Liver (tissue), 9 donors: Measurements from ENCODE around the gene ATP2B1. TPM values are rescaled to one million over a fixed set of nuclear protein-coding genes. Genes with fewer than 3 reads are reported as not detected.

Source experiments
- DNase-seq: peaks from one replicate; pipeline ENCODE4 v3.0.0-alpha.2; 2017; ENCODE audit warnings: low spot score
- H3K27ac ChIP-seq, 2 donors: one replicate each; pipeline ENCODE4 v1.7.0; 2013; ENCODE audit warnings: inconsistent platforms in 2 of 2, low read length in 2 of 2, control low read depth in 1 of 2, low read depth in 1 of 2, mild to moderate bottlenecking in 1 of 2
- H3K27me3 ChIP-seq, 4 donors: one replicate each; pipeline versions ENCODE4 v1.6.1 to v1.7.0; 2013; ENCODE audit warnings: low read length in 3 of 4, inconsistent platforms in 1 of 4, mild to moderate bottlenecking in 1 of 4, moderate library complexity in 1 of 4; ENCODE audit not compliant: control insufficient read depth in 4 of 4, insufficient read depth in 4 of 4
- H3K36me3 ChIP-seq, 4 donors: one replicate each; pipeline versions ENCODE4 v1.6.1 to v1.7.0; 2013; ENCODE audit warnings: low read length in 3 of 4, mild to moderate bottlenecking in 3 of 4, low read depth in 1 of 4, moderate library complexity in 1 of 4; ENCODE audit not compliant: control insufficient read depth in 4 of 4, insufficient read depth in 3 of 4
- H3K4me1 ChIP-seq, 4 donors: one replicate each; pipeline versions ENCODE4 v1.6.1 to v1.7.0; 2013; ENCODE audit warnings: low read length in 3 of 4, mild to moderate bottlenecking in 3 of 4, moderate library complexity in 1 of 4; ENCODE audit not compliant: control insufficient read depth in 4 of 4, insufficient read depth in 4 of 4
- H3K4me3 ChIP-seq, 3 donors: one replicate each; pipeline versions ENCODE4 v1.6.1 to v1.7.0; 2013; ENCODE audit warnings: low read length in 3 of 3, control low read depth in 1 of 3, low read depth in 1 of 3, mild to moderate bottlenecking in 1 of 3
- H3K9ac ChIP-seq, 2 donors: one replicate each; pipeline ENCODE4 v1.7.0; 2013; ENCODE audit warnings: low read length in 2 of 2, mild to moderate bottlenecking in 2 of 2, moderate library complexity in 2 of 2, control low read depth in 1 of 2, low read depth in 1 of 2
- H3K9me3 ChIP-seq, 4 donors: one replicate each; pipeline versions ENCODE4 v1.6.1 to v1.7.0; 2013; ENCODE audit warnings: low read length in 3 of 4; ENCODE audit not compliant: control insufficient read depth in 4 of 4
- ATF3 ChIP-seq: IDR thresholded peaks from 2 replicates; pipeline ENCODE4 v1.6.1; 2016; ENCODE audit warnings: antibody characterized with exemption
- CTCF ChIP-seq: fragments of 150-350 bp; IDR thresholded peaks from 2 replicates; pipeline ENCODE4 v1.5.1; 2017; ENCODE audit warnings: improper control_type of control experiment, low read depth, low read length; ENCODE audit not compliant: missing input control
- EGR1 ChIP-seq, 2 donors: IDR thresholded peaks; 2 replicates each; pipeline ENCODE4 v1.6.1; 2016 to 2018; ENCODE audit warnings: antibody characterized with exemption in 2 of 2, low read depth in 2 of 2
- FOXA1 ChIP-seq: IDR thresholded peaks from 2 replicates; pipeline ENCODE4 v1.6.1; 2016; ENCODE audit warnings: antibody characterized with exemption
- FOXA2 ChIP-seq: IDR thresholded peaks from 2 replicates; pipeline ENCODE4 v1.6.1; 2016; ENCODE audit warnings: antibody characterized with exemption
- GABPA ChIP-seq, 2 donors: IDR thresholded peaks in 1 of 2; conservative IDR thresholded peaks in 1 of 2; 2 replicates each; pipeline ENCODE4 v1.6.1; 2016; ENCODE audit warnings: antibody characterized with exemption in 2 of 2, mild to moderate bottlenecking in 1 of 2, moderate library complexity in 1 of 2
- HNF4A ChIP-seq, 2 donors: conservative IDR thresholded peaks; 2 replicates each; pipeline ENCODE4 v1.6.1; 2016; ENCODE audit warnings: antibody characterized with exemption in 2 of 2, mild to moderate bottlenecking in 2 of 2
- HNF4G ChIP-seq: IDR thresholded peaks from 2 replicates; pipeline ENCODE4 v1.6.1; 2016; ENCODE audit warnings: antibody characterized with exemption
- JUND ChIP-seq, 2 donors: IDR thresholded peaks; 2 replicates each; pipeline ENCODE4 v1.6.1; 2016; ENCODE audit warnings: antibody characterized with exemption in 2 of 2
- NR2F2 ChIP-seq: IDR thresholded peaks from 2 replicates; pipeline ENCODE4 v1.6.1; 2016; ENCODE audit warnings: antibody characterized with exemption
- RAD21 ChIP-seq, 2 donors: IDR thresholded peaks; 2 replicates each; pipeline ENCODE4 v1.6.1; 2016; ENCODE audit warnings: antibody characterized with exemption in 2 of 2, mild to moderate bottlenecking in 2 of 2
- RXRA ChIP-seq, 2 donors: IDR thresholded peaks; 2 replicates each; pipeline ENCODE4 v1.6.1; 2017 to 2018; ENCODE audit warnings: antibody characterized with exemption in 2 of 2, mild to moderate bottlenecking in 1 of 2
- SP1 ChIP-seq: IDR thresholded peaks from 2 replicates; pipeline ENCODE4 v1.6.1; 2018; ENCODE audit warnings: antibody characterized with exemption, mild to moderate bottlenecking
- TAF1 ChIP-seq: conservative IDR thresholded peaks from 2 replicates; pipeline ENCODE4 v1.6.1; 2016; ENCODE audit warnings: antibody characterized with exemption, mild to moderate bottlenecking
- WGBS: extraction: QIAGEN DNeasy Blood & Tissue Kit; methylation state at CpG from one replicate; pipeline ENCODE4 v1.1.7; 2013; 5-methylcytosine and 5-hydroxymethylcytosine counted together
- polyA plus RNA-seq, 2 donors: library from polyadenylated mRNA; stranded (reverse) in 1 of 2; unstranded in 1 of 2; fragments of 200-250 nt in 1 of 2; fragments of >200 nt in 1 of 2; fragmentation: Nextera tagmentation in 1 of 2; extraction: Ambion mirVana in 1 of 2; gene quantifications; one replicate each; pipeline versions ENCODE4 v1.2.1 to v1.2.3, GENCODE V29; 2013 to 2015
- total RNA-seq, 2 donors: library from RNA; depleted of rRNA; stranded (reverse); fragments of >200 nt; gene quantifications; one replicate each; pipeline ENCODE4 v1.2.3, GENCODE V29; 2014
- TF ChIP-seq, protein P1 (sequence below): IDR thresholded peaks from 2 replicates; pipeline ENCODE4 v1.6.1; 2016; ENCODE audit warnings: antibody characterized with exemption, mild to moderate bottlenecking
- TF ChIP-seq, protein P2 (sequence below): IDR thresholded peaks from 2 replicates; pipeline ENCODE4 v1.6.1; 2016; ENCODE audit warnings: antibody characterized with exemption
- TF ChIP-seq, protein P3 (sequence below): IDR thresholded peaks from 2 replicates; pipeline ENCODE4 v1.6.1; 2016; ENCODE audit warnings: antibody characterized with exemption
- donor health status: healthy.
- donor health status: healthy.
- donor health status: healthy.
- donor health status: healthy.
- donor health status: healthy.

Gene ATP2B1
- total and polyA plus RNA-seq, 4 donors, result 7.3 to 41.1 (median 22.8) TPM

- TF ChIP-seq HNF4G, result no peak
- TF ChIP-seq RXRA (IDR thresholded peaks at IDR 0.05), result no peak
- TF ChIP-seq JUND (IDR thresholded peaks at IDR 0.05), result no peak
- no peak for TF ChIP-seq GABPA (IDR thresholded peaks at IDR 0.05 in 1 of 2, conservative IDR thresholded peaks at IDR 0.05 in 1 of 2)
These were observed 98.3 kb downstream of the ATP2B1 start (continued) for GRCh38 chr12:89610366-89610765.

GRCh38 chr12:89603678-89604077, 105.0 kb downstream of the ATP2B1 start:
- no peak for DNase-seq
- Histone ChIP-seq H3K27ac (no peak overlapping the region), H3K9me3 (no peaks in the 10 kb centered on the region), H3K9ac (no peak overlapping the region), H3K4me1 (no peaks in the 10 kb centered on the region), H3K4me3 (no peak overlapping the region), H3K27me3 (no peaks in the 10 kb centered on the region), H3K36me3 (peaks cover 2 to 22% (median 12%) of the 10 kb centered on the region in 4 donors)
- TF ChIP-seq JUND (IDR thresholded peaks at IDR 0.05), result no peak
- TF ChIP-seq, protein P1, sequence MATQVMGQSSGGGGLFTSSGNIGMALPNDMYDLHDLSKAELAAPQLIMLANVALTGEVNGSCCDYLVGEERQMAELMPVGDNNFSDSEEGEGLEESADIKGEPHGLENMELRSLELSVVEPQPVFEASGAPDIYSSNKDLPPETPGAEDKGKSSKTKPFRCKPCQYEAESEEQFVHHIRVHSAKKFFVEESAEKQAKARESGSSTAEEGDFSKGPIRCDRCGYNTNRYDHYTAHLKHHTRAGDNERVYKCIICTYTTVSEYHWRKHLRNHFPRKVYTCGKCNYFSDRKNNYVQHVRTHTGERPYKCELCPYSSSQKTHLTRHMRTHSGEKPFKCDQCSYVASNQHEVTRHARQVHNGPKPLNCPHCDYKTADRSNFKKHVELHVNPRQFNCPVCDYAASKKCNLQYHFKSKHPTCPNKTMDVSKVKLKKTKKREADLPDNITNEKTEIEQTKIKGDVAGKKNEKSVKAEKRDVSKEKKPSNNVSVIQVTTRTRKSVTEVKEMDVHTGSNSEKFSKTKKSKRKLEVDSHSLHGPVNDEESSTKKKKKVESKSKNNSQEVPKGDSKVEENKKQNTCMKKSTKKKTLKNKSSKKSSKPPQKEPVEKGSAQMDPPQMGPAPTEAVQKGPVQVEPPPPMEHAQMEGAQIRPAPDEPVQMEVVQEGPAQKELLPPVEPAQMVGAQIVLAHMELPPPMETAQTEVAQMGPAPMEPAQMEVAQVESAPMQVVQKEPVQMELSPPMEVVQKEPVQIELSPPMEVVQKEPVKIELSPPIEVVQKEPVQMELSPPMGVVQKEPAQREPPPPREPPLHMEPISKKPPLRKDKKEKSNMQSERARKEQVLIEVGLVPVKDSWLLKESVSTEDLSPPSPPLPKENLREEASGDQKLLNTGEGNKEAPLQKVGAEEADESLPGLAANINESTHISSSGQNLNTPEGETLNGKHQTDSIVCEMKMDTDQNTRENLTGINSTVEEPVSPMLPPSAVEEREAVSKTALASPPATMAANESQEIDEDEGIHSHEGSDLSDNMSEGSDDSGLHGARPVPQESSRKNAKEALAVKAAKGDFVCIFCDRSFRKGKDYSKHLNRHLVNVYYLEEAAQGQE, result no peak
- no peak for TF ChIP-seq TAF1
- TF ChIP-seq NR2F2, result no peak
- no peak for TF ChIP-seq EGR1 (IDR thresholded peaks at IDR 0.05; ENCODE audit: low read depth in 2 of 2)
- TF ChIP-seq, protein P2, sequence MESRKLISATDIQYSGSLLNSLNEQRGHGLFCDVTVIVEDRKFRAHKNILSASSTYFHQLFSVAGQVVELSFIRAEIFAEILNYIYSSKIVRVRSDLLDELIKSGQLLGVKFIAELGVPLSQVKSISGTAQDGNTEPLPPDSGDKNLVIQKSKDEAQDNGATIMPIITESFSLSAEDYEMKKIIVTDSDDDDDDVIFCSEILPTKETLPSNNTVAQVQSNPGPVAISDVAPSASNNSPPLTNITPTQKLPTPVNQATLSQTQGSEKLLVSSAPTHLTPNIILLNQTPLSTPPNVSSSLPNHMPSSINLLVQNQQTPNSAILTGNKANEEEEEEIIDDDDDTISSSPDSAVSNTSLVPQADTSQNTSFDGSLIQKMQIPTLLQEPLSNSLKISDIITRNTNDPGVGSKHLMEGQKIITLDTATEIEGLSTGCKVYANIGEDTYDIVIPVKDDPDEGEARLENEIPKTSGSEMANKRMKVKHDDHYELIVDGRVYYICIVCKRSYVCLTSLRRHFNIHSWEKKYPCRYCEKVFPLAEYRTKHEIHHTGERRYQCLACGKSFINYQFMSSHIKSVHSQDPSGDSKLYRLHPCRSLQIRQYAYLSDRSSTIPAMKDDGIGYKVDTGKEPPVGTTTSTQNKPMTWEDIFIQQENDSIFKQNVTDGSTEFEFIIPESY, result no peak
- TF ChIP-seq HNF4A (conservative IDR thresholded peaks at IDR 0.05), result no peak
- TF ChIP-seq ATF3, result no peak
- no peak for TF ChIP-seq FOXA2
- TF ChIP-seq, protein P3, sequence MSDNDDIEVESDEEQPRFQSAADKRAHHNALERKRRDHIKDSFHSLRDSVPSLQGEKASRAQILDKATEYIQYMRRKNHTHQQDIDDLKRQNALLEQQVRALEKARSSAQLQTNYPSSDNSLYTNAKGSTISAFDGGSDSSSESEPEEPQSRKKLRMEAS, result no peak
- TF ChIP-seq HNF4G, result no peak
- no peak for TF ChIP-seq FOXA1
- 98% methylated on average over 5 of the region's 5 CpGs for WGBS

GRCh38 chr12:89597770-89598169, 110.9 kb downstream of the ATP2B1 start:
- H3K4me3 ChIP-seq, result no peak overlapping the region
- no peaks in the 10 kb centered on the region for H3K9me3 ChIP-seq
- no peak for DNase-seq
- H3K9ac ChIP-seq, result no peak overlapping the region
- 54% methylated on average over 1 of the region's 1 CpG for WGBS
- H3K27me3 ChIP-seq, result no peaks in the 10 kb centered on the region
- H3K27ac ChIP-seq, result no peak overlapping the region
- TF ChIP-seq HNF4A (conservative IDR thresholded peaks at IDR 0.05), result no peak
- TF ChIP-seq EGR1 (IDR thresholded peaks at IDR 0.05; ENCODE audit: low read depth in 2 of 2), result no peak
- TF ChIP-seq TAF1, result no peak
- TF ChIP-seq FOXA2, result no peak
- TF ChIP-seq HNF4G, result no peak
- TF ChIP-seq, protein P1, result no peak
- no peak for TF ChIP-seq CTCF
- TF ChIP-seq ATF3, result no peak
- TF ChIP-seq JUND (IDR thresholded peaks at IDR 0.05), result no peak
- TF ChIP-seq RAD21 (IDR thresholded peaks at IDR 0.05), result no peak
- TF ChIP-seq, protein P3, result no peak
- no peak for TF ChIP-seq GABPA (IDR thresholded peaks at IDR 0.05 in 1 of 2, conservative IDR thresholded peaks at IDR 0.05 in 1 of 2)
- TF ChIP-seq RXRA (IDR thresholded peaks at IDR 0.05), result no peak
- no peak for TF ChIP-seq NR2F2
- no peak for TF ChIP-seq SP1
- no peak for TF ChIP-seq FOXA1
- peaks cover 0 to 17% (median 2%) of the 10 kb centered on the region in 4 donors for H3K36me3 ChIP-seq
- H3K4me1 ChIP-seq, result no peaks in the 10 kb centered on the region
